Esophagus muscularis mucosa (tissue), 3 donors: Measurements from ENCODE around the gene XYLT1.

ENCODE experiments used
- POLR2A ChIP-seq: fragments of 450-650 bp; IDR thresholded peaks from one replicate; pipeline ENCODE4 v1.6.1; 2017; ENCODE audit warnings: antibody characterized with exemption, moderate library complexity, mild to moderate bottlenecking, low read depth
- TF ChIP-seq, protein P1 (sequence below), 3 experiments: fragments of 200-600 bp in 2 of 3; fragments of 450-650 bp in 1 of 3; sonication (generic) in 2 of 3; IDR thresholded peaks; one replicate each; pipeline ENCODE4 v1.5.1; 2017 to 2019; ENCODE audit warnings: antibody characterized with exemption in 3 of 3, mild to moderate bottlenecking in 2 of 3, moderate library complexity in 1 of 3

GRCh38 chr16:17301593-17302135 lies 169.1 kb downstream of the XYLT1 start:
- TF ChIP-seq, protein P1, sequence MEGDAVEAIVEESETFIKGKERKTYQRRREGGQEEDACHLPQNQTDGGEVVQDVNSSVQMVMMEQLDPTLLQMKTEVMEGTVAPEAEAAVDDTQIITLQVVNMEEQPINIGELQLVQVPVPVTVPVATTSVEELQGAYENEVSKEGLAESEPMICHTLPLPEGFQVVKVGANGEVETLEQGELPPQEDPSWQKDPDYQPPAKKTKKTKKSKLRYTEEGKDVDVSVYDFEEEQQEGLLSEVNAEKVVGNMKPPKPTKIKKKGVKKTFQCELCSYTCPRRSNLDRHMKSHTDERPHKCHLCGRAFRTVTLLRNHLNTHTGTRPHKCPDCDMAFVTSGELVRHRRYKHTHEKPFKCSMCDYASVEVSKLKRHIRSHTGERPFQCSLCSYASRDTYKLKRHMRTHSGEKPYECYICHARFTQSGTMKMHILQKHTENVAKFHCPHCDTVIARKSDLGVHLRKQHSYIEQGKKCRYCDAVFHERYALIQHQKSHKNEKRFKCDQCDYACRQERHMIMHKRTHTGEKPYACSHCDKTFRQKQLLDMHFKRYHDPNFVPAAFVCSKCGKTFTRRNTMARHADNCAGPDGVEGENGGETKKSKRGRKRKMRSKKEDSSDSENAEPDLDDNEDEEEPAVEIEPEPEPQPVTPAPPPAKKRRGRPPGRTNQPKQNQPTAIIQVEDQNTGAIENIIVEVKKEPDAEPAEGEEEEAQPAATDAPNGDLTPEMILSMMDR (IDR thresholded peaks at IDR 0.05): no peak
- no peak for TF ChIP-seq POLR2A
